Left colon (tissue), 2 donors: ENCODE measurements around the gene SORT1. TPM values are rescaled to one million over a fixed set of nuclear protein-coding genes. Genes with fewer than 3 reads are reported as not detected.

Experiments used
- total RNA-seq, 2 donors: library from RNA; stranded (reverse); fragmentation: NEBNext Ultra II Directional; extraction: Animal tissue kit (Norgen Biotek cat#: 25700); gene quantifications; one replicate each; pipeline ENCODE4 v1.2.1, GENCODE V29; 2021
- donor health status: DM: no; HTN: no; CAD: no.
- donor health status: DM: yes; HTN: yes; CAD: no.

The SORT1 gene
- total RNA-seq, 2 donors from 2014 or later, result 123 to 124 TPM

Other genes starting within 250 kb of the SORT1 start
- gene SARS1, start 184.0 kb downstream of the SORT1 start, total RNA-seq, result 100 to 1,000 TPM; 117 to 155 TPM
- gene CELSR2, start 148.4 kb downstream of the SORT1 start, total RNA-seq, result 1 to 10 TPM; 3.9 to 4.5 TPM
- gene PSRC1, start 114.8 kb downstream of the SORT1 start, total RNA-seq, result 1 to 10 TPM; 3.1 to 6.1 TPM
- gene MYBPHL, start 90.9 kb downstream of the SORT1 start, total RNA-seq, result not detected
- gene PSMA5, start 28.5 kb upstream of the SORT1 start, total RNA-seq, result 10 to 100 TPM; 76.3 to 92.1 TPM
- under 1 TPM; 0.15 to 0.87 TPM for gene SYPL2, start 68.6 kb upstream of the SORT1 start, total RNA-seq
- 1 to 10 TPM; 1.8 to 1.9 TPM for gene ATXN7L2, start 86.0 kb upstream of the SORT1 start, total RNA-seq
- gene CYB561D1, start 96.2 kb upstream of the SORT1 start, total RNA-seq, result 10 to 100 TPM; 10.0 to 18.7 TPM
- gene AMIGO1, start 111.8 kb upstream of the SORT1 start, total RNA-seq, result 1 to 10 TPM; 3.8 to 5.6 TPM
- gene GPR61, start 142.0 kb upstream of the SORT1 start, total RNA-seq, result under 1 TPM in 1 of 2 donors, not detected in 1; 0.36 TPM
- gene GNAI3, start 150.7 kb upstream of the SORT1 start, total RNA-seq, result 1 to 10 TPM; 7.0 to 7.7 TPM
- gene GNAT2, start 221.7 kb upstream of the SORT1 start, total RNA-seq, result under 1 TPM in 1 of 2 donors, not detected in 1; 0.73 TPM
- 10 to 100 TPM; 31.9 to 38.9 TPM for gene AMPD2, start 221.9 kb upstream of the SORT1 start, total RNA-seq